ENCODE results near the gene CZIB.
"Not testable (repeated sequence)": the region's sequence is repeated elsewhere in the genome, so short reads cannot be mapped to it uniquely, and the experiment has no call there.

Gene CZIB

DNA sequence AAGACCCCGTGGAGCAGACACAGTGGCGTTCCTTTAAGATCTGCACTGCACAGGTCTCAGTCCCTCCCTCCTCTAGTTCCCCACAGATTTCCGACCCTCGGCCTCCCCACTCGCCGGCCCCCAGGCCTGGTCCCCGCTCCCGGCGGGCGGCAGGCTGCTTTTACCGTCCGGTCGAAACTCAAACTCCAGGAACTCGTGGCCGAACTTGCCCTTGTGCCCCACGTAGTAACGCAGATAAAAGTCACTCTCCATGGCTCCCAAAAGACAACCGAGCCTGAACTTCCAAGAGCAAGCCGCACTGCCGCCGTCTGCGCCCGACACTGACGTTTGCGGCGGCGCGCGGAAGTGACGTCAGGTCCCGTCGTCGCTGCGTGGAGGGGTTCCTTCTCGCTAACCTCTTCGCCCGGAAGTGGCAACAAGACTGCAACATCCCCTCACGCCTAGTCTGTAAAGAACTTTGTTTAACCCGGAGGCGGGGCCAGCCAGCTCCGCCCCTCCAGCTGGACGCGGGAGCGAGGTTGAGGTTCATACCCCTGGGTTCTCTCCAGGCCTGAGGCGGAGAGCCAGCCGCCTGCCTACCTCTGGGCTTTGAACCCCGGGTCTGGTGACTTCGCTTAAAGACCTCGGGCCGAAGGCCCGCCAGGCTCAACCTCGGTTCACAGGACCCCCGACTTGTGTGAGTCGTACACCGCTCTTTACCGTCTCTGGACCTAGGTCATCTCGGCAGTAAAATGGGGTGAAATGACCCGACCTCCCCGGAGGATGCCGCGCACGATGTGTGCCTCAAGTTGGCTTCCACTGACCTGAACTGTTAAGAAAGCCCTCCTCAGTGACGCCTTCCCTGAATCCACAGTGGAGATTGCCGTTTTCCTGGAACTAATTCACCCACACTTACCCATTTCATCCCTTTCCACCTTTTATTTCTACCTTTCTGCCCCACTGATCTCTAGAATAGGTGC lies 18.0 kb upstream of the CZIB start, which contains the start of gene MAGOH:
Gene MAGOH (minus strand): TSS at position 322 of the 959 bp plus-strand sequence. CDS start 70 bp downstream, at position 252.
- peak; percentile 87 to 92 (median 90) for DNase-seq (ENCODE audit: low read depth in 4 of 4, low spot score in 1 of 4)

DNA sequence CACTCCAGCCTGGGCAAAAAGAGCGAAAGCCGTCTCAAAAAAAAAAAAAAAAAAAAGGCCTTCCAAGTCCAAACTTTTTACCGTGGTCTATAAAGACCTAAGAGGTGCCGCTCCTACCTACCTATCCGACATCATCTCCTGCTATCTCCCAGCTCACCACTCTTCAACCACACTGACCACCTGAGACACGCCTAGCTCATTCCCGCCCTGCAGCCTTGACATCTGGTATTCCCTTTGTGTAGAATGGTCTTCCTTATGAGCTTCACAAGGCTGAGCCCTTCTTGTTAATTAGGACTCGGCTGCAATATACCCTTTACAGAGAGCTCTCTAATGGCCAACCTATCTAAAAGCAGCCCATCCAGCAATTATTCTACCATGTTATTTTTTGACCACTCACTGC lies 17.2 kb upstream of the CZIB start:
- no peak for DNase-seq (ENCODE audit: low read depth in 4 of 4, low spot score in 1 of 4)

DNA sequence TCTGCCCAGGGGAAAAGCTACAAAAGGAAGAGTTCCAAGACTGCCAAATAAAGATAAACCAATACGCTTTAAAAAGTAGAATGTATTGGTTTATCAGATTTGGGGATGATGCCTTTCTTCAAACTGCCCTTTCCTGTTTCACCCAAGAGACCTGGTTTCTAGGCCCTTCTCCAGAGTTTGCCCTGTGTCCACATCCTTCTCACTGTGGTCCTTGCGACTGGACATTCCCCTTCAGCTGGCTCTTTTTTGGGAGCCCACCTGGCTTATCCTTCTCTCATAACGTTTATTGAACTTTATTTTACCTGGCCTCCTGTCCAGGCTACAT lies 490 bp upstream of the CZIB start:
- no peak for DNase-seq (ENCODE audit: low read depth in 4 of 4, low spot score in 1 of 4)

DNA sequence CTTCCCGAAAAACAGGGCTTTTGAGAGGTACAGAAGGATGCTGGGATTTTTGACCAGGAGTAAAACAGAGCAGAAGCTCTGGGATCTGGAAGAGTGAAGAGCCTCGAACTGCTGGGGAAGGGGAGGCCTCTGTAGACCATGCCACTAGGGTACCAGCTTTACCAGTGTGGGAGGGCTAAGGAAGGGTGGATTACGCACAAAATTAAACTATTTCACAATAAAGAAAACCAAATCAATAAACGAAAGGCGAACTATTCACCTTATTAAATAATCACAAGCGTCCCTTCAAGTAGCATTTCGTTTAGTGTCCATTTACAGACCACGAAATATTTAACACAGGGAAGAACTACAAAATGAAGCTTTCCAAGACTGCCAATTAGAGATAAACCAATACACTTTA lies 723 bp downstream of the CZIB start:
- DNase-seq (ENCODE audit: low read depth in 4 of 4, low spot score in 1 of 4) = no peak

DNA sequence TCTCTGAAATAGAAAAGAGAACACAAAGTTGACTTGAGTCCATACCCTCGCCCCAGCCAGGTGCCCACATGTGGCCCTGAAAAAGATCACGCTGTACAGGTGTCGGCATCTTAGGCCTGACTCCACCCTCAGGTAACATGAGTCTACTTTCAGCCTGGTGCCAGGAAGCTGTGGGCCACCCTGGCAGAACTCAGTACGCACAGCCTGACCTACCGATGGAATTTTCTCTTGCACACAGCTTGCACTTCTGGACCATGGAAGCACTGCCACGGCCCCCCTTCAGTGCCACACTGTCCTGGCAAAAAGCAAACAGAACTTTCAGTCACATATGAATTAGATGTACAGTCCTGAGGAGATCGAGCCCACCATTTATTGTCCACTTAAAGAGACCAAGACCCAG lies 2.2 kb downstream of the CZIB start:
- DNase-seq (ENCODE audit: low read depth in 4 of 4, low spot score in 1 of 4) = no peak

DNA sequence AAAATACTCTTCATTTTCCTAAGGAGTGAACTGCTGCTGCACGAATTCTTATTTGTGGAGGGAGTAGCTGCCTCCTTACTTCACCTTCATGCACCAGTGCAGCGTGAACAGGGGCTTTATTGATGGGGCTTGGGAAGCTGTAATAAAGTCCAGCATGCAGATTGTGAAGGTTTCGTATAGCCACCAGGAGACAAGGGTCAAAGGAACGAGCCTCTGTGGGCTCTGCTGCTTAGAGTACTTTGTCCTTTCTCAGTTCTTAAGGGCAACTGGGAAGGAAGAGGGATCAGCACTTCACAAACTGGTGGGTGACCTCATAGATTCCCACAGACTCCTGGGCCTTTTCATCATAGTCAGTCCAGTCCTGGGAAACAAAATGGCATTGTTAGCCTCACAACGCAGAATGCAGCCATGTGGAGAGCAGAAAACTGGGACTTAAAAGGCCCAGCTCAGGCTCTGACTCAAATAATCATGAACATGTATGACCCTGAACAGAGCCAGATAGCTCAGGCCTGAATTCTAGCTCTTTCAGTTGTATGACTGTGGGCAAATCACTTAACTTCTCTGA lies 6.0 kb downstream of the CZIB start:
- no peak for DNase-seq (ENCODE audit: low read depth in 4 of 4, low spot score in 1 of 4)

DNA sequence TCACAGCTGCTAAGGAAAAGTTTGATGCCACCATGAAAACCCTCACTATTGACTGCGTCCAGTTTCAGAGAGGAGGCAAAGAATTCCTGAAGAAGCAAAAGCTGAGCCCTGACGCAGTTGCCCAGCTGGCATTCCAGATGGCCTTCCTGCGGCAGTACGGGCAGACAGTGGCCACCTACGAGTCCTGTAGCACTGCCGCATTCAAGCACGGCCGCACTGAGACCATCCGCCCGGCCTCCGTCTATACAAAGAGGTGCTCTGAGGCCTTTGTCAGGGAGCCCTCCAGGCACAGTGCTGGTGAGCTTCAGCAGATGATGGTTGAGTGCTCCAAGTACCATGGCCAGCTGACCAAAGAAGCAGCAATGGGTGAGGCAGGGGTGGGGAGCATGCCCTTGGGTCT lies 9.5 kb downstream of the CZIB start:
- no peak for DNase-seq (ENCODE audit: low read depth in 4 of 4, low spot score in 1 of 4)

DNA sequence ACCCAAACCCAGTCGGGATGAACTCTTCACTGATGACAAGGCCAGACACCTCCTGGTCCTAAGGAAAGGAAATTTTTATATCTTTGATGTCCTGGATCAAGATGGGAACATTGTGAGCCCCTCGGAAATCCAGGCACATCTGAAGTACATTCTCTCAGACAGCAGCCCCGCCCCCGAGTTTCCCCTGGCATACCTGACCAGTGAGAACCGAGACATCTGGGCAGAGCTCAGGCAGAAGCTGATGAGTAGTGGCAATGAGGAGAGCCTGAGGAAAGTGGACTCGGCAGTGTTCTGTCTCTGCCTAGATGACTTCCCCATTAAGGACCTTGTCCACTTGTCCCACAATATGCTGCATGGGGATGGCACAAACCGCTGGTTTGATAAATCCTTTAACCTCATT lies 10.1 kb downstream of the CZIB start:
- no peak for DNase-seq (ENCODE audit: low read depth in 4 of 4, low spot score in 1 of 4)

DNA sequence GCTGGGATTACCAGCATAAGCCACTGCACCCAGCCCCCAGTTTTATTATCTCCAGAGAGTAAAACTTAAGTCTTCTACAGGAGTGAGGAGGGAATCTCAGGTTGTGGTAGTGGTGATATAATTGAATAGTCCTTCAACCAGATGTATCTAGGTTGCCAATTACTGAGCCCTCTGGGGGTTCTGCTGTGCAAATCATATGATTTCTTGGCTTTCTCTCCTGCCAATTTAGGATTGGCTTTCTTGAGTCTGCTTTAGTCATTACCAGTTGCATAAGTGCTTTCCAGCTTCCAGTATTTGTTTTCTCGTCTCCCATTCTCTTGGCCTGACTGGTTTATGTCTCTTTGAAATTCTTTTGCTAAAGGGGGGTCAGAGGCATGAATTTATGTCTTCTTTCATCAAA lies 12.7 kb downstream of the CZIB start:
- no peak for DNase-seq (ENCODE audit: low read depth in 4 of 4, low spot score in 1 of 4)

DNA sequence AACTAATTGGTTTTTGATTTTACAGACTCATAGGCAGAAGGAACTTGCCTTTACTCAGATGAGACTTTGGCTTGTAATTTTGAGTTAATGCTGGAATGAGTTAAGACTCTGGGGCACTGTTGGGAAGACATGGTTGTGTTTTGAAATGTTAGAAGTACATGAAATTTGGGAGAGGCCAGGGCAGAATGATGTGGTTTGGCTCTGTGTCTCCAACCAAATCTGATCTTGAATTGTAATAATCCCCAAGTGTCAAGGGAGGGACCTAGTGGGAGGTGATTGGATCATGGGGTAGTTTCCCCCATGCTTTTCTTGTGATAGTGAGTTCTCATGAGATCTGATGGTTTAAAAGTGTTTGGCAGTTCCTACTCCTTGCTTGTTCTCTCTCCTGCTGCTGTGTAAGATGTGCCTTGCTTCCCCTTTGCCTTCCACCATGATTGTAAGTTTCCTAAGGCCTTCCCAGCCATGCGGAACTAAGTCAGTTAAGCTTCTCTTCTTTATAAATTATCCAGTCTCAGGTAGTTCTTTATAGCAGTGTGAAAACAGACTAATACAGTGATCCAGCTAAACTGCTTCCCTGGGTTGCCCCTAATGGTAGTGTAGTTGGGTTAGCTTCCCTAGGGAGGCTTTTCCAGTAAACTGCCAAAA lies 13.6 kb downstream of the CZIB start:
- no peak for DNase-seq (ENCODE audit: low read depth in 4 of 4, low spot score in 1 of 4)

DNA sequence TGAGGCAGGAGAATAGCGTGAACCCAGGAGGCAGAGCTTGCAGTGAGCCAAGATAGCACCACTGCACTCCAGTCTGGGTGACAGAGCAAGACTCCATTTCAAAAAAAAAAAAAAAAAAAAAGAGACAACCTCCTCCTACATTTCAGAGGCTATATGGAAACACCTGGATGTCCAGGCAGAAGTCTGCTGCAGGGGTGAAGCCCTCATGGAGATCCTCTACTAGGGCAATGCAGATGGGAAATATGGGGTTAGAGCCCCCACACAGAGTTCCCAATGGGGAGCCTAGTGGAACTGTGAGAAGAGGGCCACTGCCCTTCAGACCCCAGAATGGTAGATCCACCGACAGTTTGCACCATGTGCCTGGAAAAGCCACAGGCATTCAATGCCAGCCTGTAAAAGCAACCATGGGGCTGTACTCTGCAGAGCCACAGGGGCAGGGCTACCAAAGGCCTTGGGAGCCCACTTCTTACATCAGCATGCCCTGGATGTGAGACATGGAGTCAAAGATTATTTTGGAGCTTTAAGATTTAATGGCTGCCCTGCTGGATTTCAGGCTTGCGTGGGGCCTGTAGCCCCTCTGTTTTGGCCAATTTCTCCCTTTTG lies 14.2 kb downstream of the CZIB start:
- not testable (repeated sequence) for DNase-seq (ENCODE audit: low read depth in 4 of 4, low spot score in 1 of 4)

DNA sequence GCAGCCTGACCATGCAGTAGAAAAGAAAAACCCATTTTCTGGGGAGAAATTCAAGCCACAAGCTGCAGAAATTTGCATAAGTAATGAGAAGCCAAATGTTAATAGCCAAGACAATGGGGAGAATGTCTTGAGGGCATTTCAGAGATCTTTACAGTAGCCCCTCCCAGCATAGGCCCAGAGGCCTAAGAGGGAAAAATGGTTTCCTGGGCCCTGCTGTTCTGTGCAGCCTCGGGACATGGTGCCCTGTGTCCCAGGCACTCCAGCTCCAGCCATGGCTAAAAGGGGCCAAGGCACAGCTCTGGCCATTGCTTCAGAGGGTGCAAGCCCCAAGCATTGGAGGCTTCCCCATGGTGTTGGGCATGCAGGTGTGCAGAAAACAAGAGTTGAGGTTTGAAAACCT lies 14.9 kb downstream of the CZIB start:
- DNase-seq (ENCODE audit: low read depth in 4 of 4, low spot score in 1 of 4) = not testable (repeated sequence)

DNA sequence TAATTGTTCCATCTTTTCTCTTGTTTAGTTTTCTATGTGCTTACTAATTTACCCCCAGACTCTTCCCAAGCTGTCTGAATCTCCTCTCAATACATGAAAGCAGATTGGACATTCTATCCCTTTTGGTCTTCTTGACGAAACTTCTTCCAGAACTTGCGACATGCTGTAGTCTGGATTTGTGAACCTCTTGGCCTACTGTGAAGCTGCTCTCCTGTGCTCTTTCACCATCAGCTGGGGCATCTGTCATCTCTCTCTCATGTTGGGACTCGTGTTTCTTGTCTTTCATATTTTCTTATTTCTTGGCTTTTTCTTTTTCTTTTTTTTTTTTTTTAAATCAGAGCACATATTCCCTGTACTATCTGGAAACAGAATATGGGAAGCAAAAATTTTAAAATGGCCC lies 17.0 kb downstream of the CZIB start:
- DNase-seq (ENCODE audit: low read depth in 4 of 4, low spot score in 1 of 4) = no peak

DNA sequence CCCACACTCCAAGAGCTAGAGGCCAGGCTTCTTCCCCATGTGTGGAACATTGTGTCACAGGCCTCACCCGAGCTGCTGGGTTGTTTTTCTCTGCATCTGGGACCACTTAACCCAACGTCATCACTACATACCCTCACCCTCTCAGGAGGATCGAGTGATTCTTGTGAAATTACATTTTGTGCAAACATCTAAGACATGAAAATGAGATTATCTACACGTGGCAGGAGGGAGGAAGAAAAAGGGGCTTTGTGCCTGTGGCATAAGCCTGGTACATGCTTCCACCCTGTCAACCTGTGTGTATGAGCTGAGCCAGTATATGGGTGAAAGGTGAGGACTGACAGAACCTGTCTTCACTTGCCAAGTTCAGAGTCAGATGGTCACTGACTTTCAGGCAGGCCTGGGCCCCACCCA lies 22.2 kb downstream of the CZIB start:
- DNase-seq (ENCODE audit: low read depth in 4 of 4, low spot score in 1 of 4) = no peak

DNA sequence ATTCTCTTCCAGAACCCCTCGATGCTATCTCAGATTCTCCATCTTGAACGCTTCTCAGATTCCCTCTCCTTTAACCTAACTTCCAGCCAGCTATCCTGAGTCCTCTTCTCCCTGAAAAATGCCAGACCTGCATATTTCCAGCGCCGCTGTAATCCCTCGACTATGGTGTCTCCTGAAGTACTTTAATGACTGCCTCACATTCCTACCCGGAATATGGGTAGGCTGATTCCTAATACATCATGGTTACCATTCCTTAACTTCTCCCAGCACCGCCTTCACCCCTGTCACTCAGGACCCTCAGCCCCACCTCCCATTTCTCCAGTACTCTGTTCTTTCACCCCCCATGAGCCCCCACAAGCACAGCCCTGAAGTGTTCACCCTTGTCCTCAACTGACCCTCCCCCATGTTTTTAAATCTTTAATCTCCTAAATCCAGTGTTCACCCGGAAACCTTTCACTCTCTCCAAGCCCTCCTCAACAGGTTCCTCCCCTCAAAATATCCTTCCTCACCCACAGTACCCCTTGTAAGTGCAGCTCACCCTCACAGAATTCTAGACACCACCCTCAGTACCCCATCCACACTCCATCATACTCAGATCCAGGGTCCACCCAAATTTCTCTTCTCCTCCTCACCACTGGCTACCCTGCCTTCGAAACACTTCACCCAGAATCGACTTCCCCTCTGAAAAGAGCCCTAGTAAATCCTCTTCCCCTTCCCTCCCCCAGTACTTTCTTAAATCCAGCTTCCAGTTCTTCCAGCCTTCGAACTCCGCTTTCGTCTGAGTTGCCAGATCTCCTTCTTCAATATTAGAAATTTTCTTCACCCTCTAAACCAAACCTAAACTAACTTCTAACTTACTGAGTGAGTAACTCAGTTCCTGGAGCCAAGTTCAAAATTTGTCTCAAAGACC lies 22.9 kb downstream of the CZIB start:
- DNase-seq (ENCODE audit: low read depth in 4 of 4, low spot score in 1 of 4) = no peak

DNA sequence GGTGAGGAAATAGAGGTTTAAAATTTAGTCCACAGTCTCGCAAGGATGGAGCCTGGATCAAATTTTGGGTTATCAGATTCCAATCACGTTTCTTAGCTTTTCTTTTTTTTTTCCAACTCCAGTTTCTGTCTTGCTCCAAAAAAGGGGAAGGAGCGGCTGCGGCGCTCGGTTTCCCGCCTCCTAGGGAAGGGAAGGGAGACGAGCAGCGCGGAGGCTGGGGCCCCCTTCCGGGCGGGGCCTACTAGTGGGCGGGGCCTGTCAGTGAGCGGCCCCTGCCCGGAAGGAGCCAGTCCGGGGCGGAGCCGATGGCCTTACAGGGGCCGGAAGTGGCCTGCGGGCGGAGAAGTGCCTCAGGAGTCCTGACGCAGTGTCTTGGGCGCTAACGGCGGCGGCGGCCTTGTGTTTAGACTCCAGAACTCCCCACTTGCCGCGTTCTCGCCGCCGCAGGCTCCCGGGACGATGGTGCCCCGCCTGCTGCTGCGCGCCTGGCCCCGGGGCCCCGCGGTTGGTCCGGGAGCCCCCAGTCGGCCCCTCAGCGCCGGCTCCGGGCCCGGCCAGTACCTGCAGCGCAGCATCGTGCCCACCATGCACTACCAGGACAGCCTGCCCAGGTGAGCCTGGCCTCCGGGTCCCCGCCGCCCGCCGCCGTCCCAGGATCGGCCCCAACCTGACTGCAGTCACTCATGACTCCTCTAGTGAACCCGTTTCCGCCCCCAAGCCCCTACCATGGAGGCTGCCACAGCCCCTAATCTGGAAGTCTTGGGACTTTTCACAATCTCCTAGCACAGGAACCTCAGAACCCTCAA lies 23.7 kb downstream of the CZIB start, which contains the start of gene CPT2:
Gene CPT2 (plus strand): TSS at position 340 of the 806 bp plus-strand sequence. CDS start 120 bp downstream, at position 460.
- peak; percentile 75 to 92 (median 82) for DNase-seq (ENCODE audit: low read depth in 4 of 4, low spot score in 1 of 4)

DNA sequence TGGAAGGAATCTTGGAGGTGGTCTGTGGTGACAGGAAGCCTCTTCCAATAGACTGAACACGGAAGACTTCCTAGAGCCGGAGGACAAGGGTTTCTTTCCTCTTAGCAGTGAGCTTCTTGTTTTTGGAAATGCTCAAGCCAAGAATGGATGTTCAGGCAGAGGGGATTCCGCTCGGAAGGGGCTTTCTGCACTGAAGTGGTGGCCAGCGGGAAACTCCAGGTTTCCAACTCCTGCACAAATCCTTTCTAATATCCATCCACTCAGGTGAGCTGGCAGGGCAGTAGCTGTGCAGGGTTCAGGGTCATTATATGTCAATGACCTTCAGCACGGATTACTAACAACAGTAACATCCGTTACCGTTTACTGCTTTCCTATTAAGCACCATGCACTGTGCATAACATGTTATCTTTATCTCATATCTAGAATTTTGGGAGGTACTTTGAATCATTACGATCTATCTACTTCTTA lies 24.4 kb downstream of the CZIB start:
- no peak for DNase-seq (ENCODE audit: low read depth in 4 of 4, low spot score in 1 of 4)

DNA sequence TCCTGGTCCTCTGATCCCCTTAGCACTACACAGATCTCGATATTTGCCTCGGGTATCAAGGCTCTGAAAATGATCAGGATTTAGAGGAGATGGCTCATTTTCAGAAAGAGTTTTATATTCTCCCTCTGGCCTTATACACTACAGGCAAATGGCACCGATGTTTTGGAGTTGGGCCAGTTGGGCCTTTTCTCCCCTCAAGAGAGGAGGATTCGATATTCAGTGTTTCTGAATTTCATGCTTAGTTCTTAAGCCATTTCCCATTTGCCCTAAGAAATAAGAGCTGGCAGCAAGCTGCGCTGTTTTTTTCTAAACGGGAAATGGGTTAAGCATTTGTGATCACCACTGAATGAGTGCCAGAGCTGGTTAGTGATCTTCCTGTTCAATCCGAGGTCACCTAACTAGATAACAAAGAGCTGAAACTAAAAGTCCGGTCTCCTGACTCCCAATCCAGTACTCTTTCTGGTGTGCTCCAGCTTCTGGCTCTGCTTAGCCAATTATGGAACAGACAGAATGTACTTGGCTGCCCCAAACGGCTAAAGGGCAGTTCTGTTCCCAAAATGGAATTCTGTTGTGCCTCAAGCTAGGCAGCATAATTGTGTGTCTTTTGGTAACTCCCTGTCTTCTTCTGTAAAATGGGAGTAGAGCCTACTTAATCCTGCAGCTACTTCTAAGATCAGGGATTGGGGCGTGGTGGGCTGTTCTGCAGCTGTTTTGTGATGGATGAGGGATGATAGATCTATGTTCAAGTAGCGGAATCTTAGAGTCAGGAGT lies 25.0 kb downstream of the CZIB start:
- no peak for DNase-seq (ENCODE audit: low read depth in 4 of 4, low spot score in 1 of 4)

DNA sequence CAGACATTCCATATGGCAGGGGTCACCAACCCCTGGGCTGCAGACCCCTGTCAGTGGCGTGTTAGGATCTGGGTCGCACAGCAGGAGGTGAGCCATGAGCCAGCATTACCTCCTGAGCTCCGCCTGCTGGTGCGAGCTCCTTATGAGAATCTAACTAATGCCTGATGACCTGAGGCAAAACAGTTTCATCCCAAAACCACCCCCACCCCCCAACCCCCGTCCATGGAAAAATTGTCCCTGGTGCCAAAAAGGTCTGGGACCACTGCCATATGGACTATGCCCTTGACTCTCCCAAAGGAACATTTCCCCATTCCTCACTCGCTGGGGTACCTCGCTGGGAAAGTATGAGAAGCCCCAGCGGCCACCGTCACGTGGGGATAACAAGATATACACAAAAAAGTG lies 30.2 kb downstream of the CZIB start:
- DNase-seq (ENCODE audit: low read depth in 4 of 4, low spot score in 1 of 4) = no peak
